ENCODE measurements around the gene C14orf93.
"Not testable (repeated sequence)": the region's sequence is repeated elsewhere in the genome, so short reads cannot be mapped to it uniquely, and the experiment has no call there.

C14orf93 gene

GRCh38 chr14:22966783-22967269 is 43.1 kb downstream of the C14orf93 start:
- no peak for DNase-seq

GRCh38 chr14:22965916-22966782 is 43.8 kb downstream of the C14orf93 start:
- DNase-seq = not testable (repeated sequence)

- DNase-seq = no peak
Measured at GRCh38 chr14:22962061-22962676, 47.8 kb downstream of the C14orf93 start.

- no peak for DNase-seq
Measured at GRCh38 chr14:22955702-22956569, 54.0 kb downstream of the C14orf93 start.

GRCh38 chr14:22952418-22952817 is 57.5 kb downstream of the C14orf93 start:
- DNase-seq = no peak

GRCh38 chr14:22951795-22952194 is 58.1 kb downstream of the C14orf93 start:
- DNase-seq = not testable (repeated sequence)

- DNase-seq = no peak
Measured at GRCh38 chr14:22945642-22946041, 64.3 kb downstream of the C14orf93 start.

- no peak for DNase-seq
Measured at GRCh38 chr14:22939684-22940083, 70.3 kb downstream of the C14orf93 start.
